DND-41 (cell line): Measurements from ENCODE around the gene C4BPA.

ENCODE experiments used
- EZH2 ChIP-seq: IDR thresholded peaks from 3 replicates; pipeline ENCODE4 v1.6.1; 2012; ENCODE audit warnings: borderline replicate concordance, low read depth, mild to moderate bottlenecking, moderate library complexity, low read length, inconsistent platforms; ENCODE audit not compliant: severe bottlenecking
- TF ChIP-seq, protein P1 (sequence below): IDR thresholded peaks from 2 replicates; pipeline ENCODE4 v1.5.1; 2012; ENCODE audit warnings: borderline replicate concordance, low read length, moderate library complexity, mild to moderate bottlenecking; ENCODE audit not compliant: poor library complexity, severe bottlenecking; ENCODE audit errors: extremely low read depth

DNA sequence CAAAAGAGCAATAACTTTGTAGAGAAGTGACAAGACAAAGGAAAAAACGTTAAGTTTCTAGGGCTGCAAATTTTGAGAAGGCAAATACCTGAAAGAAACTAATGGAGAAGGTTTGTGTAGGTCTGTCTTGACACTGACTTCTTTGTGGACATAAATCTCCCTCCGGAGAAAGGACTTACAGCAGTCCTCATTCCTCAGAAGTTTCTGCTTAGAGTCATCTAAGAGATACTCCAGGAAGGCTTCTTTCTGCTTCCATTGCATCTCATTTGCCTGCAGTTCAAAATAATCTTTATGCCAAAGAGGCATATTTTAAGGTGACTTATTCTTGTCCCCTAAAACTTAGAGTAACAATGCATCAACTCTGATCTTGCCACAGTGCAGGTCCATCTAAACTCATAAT, 19.8 kb upstream of the C4BPA start:
- TF ChIP-seq, protein P1, sequence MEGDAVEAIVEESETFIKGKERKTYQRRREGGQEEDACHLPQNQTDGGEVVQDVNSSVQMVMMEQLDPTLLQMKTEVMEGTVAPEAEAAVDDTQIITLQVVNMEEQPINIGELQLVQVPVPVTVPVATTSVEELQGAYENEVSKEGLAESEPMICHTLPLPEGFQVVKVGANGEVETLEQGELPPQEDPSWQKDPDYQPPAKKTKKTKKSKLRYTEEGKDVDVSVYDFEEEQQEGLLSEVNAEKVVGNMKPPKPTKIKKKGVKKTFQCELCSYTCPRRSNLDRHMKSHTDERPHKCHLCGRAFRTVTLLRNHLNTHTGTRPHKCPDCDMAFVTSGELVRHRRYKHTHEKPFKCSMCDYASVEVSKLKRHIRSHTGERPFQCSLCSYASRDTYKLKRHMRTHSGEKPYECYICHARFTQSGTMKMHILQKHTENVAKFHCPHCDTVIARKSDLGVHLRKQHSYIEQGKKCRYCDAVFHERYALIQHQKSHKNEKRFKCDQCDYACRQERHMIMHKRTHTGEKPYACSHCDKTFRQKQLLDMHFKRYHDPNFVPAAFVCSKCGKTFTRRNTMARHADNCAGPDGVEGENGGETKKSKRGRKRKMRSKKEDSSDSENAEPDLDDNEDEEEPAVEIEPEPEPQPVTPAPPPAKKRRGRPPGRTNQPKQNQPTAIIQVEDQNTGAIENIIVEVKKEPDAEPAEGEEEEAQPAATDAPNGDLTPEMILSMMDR = no peak
- TF ChIP-seq EZH2 = no peak
